Measurements from ENCODE around the gene HMG20A. TPM values are rescaled to one million over a fixed set of nuclear protein-coding genes. Genes with fewer than 3 reads are reported as not detected.

Gene HMG20A
- polyA plus RNA-seq, 1 donor from 2014 or later, result 34.2 TPM

GRCh38 chr15:77486542-77487468, 66.1 kb downstream of the HMG20A start:
- peak overlapping the region in 2 of 3 donors; percentile 17 to 65 for H3K27ac Mint-ChIP-seq
- peaks cover 4% of the 10 kb centered on the region for H3K36me3 Mint-ChIP-seq
- H3K4me1 Mint-ChIP-seq, result peaks cover 6 to 15% (median 10%) of the 10 kb centered on the region in 3 donors
- H3K27me3 Mint-ChIP-seq, result no peaks in the 10 kb centered on the region
- H3K4me3 Mint-ChIP-seq, result peak overlapping the region in 1 of 4 donors; percentile 67
- no peaks in the 10 kb centered on the region for H3K9me3 Mint-ChIP-seq

DNA sequence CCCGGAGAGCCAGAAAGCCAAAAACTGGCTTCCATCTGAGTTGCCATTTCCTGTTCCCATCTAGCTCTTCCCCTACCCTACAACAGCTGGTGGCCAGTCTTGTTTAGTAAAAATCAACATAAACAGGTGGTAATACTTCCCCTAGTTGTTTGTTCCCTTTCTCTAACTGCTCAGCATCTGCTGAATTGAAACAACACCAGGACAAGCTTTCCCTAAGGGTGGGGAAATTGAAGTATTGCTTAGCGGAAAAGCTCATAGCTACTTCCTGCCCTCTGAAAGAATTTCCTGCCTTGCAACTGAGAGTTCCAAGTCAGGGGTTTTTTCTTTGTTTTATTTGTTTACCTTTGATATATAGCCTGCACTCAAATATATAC, 66.8 kb downstream of the HMG20A start:
- Mint-ChIP-seq H3K4me3 (peak overlapping the region in 1 of 4 donors; percentile 67), H3K4me1 (peaks cover 9 to 15% (median 10%) of the 10 kb centered on the region in 3 donors), H3K36me3 (peaks cover 4% of the 10 kb centered on the region), H3K27ac (peak overlapping the region in 2 of 3 donors; percentile 17 to 65), H3K27me3 (no peaks in the 10 kb centered on the region), H3K9me3 (no peaks in the 10 kb centered on the region)

GRCh38 chr15:77487888-77488287, 67.2 kb downstream of the HMG20A start:
- peaks cover 4% of the 10 kb centered on the region for H3K36me3 Mint-ChIP-seq
- H3K9me3 Mint-ChIP-seq, result no peaks in the 10 kb centered on the region
- peak overlapping the region in 1 of 4 donors; percentile 34 for H3K4me3 Mint-ChIP-seq
- peaks cover 10 to 15% (median 11%) of the 10 kb centered on the region in 3 donors for H3K4me1 Mint-ChIP-seq
- no peaks in the 10 kb centered on the region for H3K27me3 Mint-ChIP-seq
- H3K27ac Mint-ChIP-seq, result no peak overlapping the region

DNA sequence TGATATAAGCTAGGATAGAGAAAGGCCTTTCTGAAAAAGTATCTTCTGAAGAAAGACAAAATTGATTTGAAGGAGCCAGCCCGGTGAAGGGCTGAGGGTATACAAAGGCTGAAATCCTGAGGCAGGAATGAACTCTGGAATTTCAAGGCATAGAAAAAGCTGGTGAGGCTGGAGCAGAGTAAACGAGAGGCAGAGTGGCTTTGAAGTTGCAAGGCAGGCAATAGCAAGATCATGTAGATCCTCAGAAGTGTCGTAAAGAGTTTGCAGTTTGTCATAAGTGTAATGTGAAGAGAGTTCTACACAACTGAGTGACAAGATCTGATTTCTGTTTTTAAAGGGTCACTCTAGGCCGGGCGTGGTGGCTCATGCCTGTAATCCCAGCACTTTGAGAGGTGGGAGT, 69.0 kb downstream of the HMG20A start:
- Mint-ChIP-seq H3K4me1 (peaks cover 18 to 23% (median 19%) of the 10 kb centered on the region in 3 donors), H3K9me3 (no peaks in the 10 kb centered on the region), H3K36me3 (peaks cover 4% of the 10 kb centered on the region), H3K27me3 (no peaks in the 10 kb centered on the region), H3K4me3 (no peak overlapping the region), H3K27ac (peak overlapping the region in 1 of 3 donors; percentile 7)

DNA sequence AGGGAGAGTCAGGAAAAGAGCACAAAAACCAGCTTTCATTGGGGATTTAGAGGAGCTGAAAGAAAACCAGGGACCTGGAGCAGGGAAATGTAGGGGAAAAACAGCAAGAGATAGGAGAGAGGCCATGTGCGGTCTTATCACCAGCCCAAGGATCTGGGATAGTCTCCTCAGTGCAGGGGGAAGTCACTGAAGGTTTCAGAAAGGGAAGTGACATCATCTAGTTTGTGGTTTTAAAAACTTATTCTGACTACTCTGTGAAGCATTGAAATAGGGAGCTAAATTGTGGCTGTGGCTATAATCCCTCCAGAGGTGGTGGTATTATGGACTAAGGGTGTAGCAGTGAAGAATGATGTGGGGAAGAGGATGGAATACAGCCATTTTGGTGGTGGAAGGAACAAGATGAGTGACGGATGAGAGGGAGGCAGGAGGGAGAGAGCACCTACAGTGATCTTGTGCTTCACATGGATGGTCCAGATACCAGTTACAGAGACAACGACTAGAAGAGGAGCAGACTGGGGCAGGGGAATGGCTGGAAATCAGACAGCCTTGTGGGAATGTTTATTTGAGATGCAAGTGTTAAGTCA, 72.7 kb downstream of the HMG20A start:
- H3K4me3 Mint-ChIP-seq, result peak overlapping the region in 2 of 4 donors; percentile 11 to 35

GRCh38 chr15:77494073-77494867, 73.6 kb downstream of the HMG20A start:
- H3K9me3 Mint-ChIP-seq, result no peaks in the 10 kb centered on the region
- H3K36me3 Mint-ChIP-seq, result no peaks in the 10 kb centered on the region
- H3K4me1 Mint-ChIP-seq, result peaks cover 10 to 17% (median 13%) of the 10 kb centered on the region in 3 donors
- no peaks in the 10 kb centered on the region for H3K27me3 Mint-ChIP-seq
- H3K27ac Mint-ChIP-seq, result no peak overlapping the region
- no peak overlapping the region for H3K4me3 Mint-ChIP-seq

More for the DNA sequence above, 72.7 kb downstream of the HMG20A start:
- H3K4me1 Mint-ChIP-seq, result peaks cover 10 to 17% (median 13%) of the 10 kb centered on the region in 3 donors
- peak overlapping the region in 1 of 3 donors; percentile 8 for H3K27ac Mint-ChIP-seq
- H3K36me3 Mint-ChIP-seq, result no peaks in the 10 kb centered on the region
- H3K27me3 Mint-ChIP-seq, result no peaks in the 10 kb centered on the region
- no peaks in the 10 kb centered on the region for H3K9me3 Mint-ChIP-seq

- Mint-ChIP-seq H3K4me3 (no peak overlapping the region), H3K27me3 (no peaks in the 10 kb centered on the region), H3K9me3 (no peaks in the 10 kb centered on the region), H3K4me1 (peaks cover 10 to 17% (median 14%) of the 10 kb centered on the region in 3 donors), H3K36me3 (peaks cover 2% of the 10 kb centered on the region), H3K27ac (no peak overlapping the region)
Observed at GRCh38 chr15:77494964-77495363, 74.3 kb downstream of the HMG20A start.

DNA sequence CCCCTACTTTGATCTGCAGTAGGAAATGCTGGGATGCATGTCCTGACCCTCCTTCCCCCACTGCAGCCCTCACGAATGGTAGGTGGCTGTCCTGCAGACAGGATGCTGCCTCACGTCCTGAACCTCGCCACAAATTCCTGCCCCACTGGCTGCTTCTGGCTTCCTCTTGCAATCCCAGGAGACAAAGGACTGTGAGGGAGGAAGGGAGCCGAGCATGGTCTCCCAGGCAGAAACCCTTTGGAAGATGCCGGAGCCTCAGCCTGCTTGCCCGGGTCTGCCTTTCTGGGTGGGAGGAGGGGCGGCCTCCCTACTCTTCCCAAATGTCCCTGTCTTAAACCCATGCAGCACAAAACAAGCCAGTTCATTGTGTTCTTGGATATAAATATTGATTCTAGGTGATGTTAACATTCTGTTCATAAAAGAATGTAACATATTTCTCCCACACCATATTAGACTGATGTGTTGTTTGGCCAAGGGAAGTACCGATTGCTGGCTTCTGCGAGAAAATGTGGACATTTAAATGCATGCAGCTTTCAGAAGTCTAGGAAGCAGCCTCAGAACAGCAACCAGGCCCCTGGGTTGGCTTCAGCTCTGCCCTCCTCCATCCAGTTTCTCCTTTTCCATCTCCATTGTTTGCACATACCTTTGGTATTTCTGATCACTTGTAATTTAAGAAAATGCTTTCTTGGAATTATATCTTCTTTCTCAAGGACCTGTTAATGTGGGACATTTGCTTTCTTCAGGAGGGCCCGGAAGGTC, 75.3 kb downstream of the HMG20A start:
- Mint-ChIP-seq H3K36me3 (peaks cover 2% of the 10 kb centered on the region), H3K27ac (no peak overlapping the region)

DNA sequence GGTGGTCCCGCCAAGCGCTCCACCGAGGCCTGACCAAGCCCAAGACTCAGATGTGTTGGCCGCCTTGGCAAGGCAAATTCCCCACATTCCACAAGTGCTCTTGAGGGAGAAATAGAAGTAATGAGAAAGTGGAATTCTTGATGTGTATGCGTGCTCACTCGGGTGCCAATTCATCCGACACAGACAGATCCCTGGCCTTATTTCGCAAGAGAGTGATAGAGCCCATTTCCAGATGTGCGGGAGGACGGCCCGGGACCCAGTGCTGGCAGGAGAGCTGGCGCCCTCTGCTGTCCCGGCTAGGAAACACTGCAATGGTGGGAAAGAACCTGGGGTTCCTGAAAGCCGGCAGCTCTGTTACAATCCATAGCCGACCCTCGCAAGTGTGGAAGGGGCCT, 76.0 kb downstream of the HMG20A start:
- no peaks in the 10 kb centered on the region for H3K9me3 Mint-ChIP-seq
- H3K36me3 Mint-ChIP-seq, result peaks cover 2% of the 10 kb centered on the region
- H3K27me3 Mint-ChIP-seq, result no peaks in the 10 kb centered on the region
- H3K4me3 Mint-ChIP-seq, result no peak overlapping the region
- H3K4me1 Mint-ChIP-seq, result peaks cover 10 to 17% (median 14%) of the 10 kb centered on the region in 3 donors
- no peak overlapping the region for H3K27ac Mint-ChIP-seq

More for the DNA sequence above, 75.3 kb downstream of the HMG20A start:
- H3K27me3 Mint-ChIP-seq, result no peaks in the 10 kb centered on the region
- no peak overlapping the region for H3K4me3 Mint-ChIP-seq
- no peaks in the 10 kb centered on the region for H3K9me3 Mint-ChIP-seq
- peaks cover 10 to 17% (median 14%) of the 10 kb centered on the region in 3 donors for H3K4me1 Mint-ChIP-seq

DNA sequence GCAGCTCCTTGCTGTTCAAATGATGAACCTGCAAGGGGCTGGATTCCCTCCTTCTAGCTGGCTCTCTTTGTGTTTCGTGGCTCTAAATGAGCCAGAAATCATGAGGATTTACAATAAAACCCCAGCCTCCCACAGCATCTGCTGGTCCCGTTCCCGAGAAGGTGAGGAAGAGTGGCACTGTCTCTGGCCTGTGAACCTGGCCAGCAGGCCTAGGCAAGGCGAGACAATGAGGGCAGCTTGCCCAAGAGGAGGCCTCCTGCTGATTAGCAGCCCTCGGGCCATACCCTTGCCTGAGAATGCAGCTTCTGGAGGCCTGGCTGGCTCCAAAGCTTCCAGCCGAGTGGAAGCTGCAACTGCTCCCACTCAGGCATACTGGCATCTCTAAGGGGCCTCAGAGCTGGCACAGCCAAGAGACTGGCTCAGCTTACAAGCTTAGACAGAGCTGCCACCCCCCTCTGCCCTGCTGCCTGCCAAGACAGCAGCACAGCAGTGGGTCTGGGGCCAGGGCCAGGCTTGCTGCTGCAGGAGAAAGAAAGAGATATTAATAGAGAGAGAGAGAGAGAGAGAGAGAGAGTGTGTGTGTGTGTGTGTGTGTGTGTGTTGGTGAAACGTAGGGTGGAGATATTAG, 76.5 kb downstream of the HMG20A start:
- Mint-ChIP-seq H3K27ac (no peak overlapping the region), H3K27me3 (no peaks in the 10 kb centered on the region), H3K36me3 (peaks cover 2% of the 10 kb centered on the region), H3K4me3 (no peak overlapping the region), H3K9me3 (no peaks in the 10 kb centered on the region), H3K4me1 (peaks cover 10 to 17% (median 14%) of the 10 kb centered on the region in 3 donors)

DNA sequence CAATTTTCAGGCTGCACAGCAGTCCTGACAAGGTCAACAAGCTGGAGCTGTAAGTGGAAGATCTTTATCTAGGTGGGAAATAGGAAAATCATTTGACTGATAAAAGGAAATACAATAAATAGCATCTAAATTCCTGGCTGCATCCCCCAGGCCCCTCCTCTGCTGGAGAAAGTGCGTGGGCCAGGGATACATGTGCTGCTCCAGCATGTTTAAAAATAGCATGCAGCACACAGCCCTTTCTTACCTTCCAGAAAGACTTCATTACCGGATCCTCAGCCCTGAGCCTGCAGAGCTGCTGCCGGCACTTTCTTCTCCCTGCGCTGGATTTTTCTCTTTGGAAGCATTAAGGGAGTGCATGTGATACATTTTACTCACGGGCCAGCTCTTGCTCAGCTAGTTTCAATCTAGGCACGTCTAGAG, 77.3 kb downstream of the HMG20A start:
- Mint-ChIP-seq H3K4me1 (peaks cover 8 to 13% (median 13%) of the 10 kb centered on the region in 3 donors), H3K9me3 (no peaks in the 10 kb centered on the region), H3K4me3 (no peak overlapping the region), H3K36me3 (peaks cover 2% of the 10 kb centered on the region), H3K27me3 (no peaks in the 10 kb centered on the region), H3K27ac (no peak overlapping the region)

- Mint-ChIP-seq H3K27ac (no peak overlapping the region), H3K4me1 (peaks cover 0 to 8% (median 6%) of the 10 kb centered on the region in 3 donors), H3K9me3 (no peaks in the 10 kb centered on the region), H3K27me3 (no peaks in the 10 kb centered on the region), H3K4me3 (no peak overlapping the region), H3K36me3 (peaks cover 2% of the 10 kb centered on the region)
Observed at GRCh38 chr15:77499087-77499760, 78.5 kb downstream of the HMG20A start.

GRCh38 chr15:77500989-77501388, 80.3 kb downstream of the HMG20A start:
- H3K4me1 Mint-ChIP-seq, result peaks cover 0 to 7% (median 6%) of the 10 kb centered on the region in 3 donors
- H3K27ac Mint-ChIP-seq, result peak overlapping the region in 1 of 3 donors; percentile 64
- H3K4me3 Mint-ChIP-seq, result peak overlapping the region in 1 of 4 donors; percentile 64
- H3K27me3 Mint-ChIP-seq, result no peaks in the 10 kb centered on the region
- H3K36me3 Mint-ChIP-seq, result peaks cover 2% of the 10 kb centered on the region
- H3K9me3 Mint-ChIP-seq, result no peaks in the 10 kb centered on the region

Measured in IgD-negative memory B cell (primary cell).